Lower leg skin (tissue), 3 donors: ENCODE results near the gene RENBP.

Experiments
- POLR2A ChIP-seq, 2 donors: fragments of 450-650 bp; IDR thresholded peaks; one replicate each; pipeline ENCODE4 v1.6.1; 2016 to 2017; ENCODE audit warnings: antibody characterized with exemption in 2 of 2, mild to moderate bottlenecking in 1 of 2, moderate library complexity in 1 of 2
- TF ChIP-seq, protein P1 (sequence below), 3 donors: fragments of 450-650 bp; IDR thresholded peaks; one replicate each; pipeline ENCODE4 v1.5.1; 2016; ENCODE audit warnings: antibody characterized with exemption in 3 of 3, mild to moderate bottlenecking in 3 of 3, moderate library complexity in 2 of 3

DNA sequence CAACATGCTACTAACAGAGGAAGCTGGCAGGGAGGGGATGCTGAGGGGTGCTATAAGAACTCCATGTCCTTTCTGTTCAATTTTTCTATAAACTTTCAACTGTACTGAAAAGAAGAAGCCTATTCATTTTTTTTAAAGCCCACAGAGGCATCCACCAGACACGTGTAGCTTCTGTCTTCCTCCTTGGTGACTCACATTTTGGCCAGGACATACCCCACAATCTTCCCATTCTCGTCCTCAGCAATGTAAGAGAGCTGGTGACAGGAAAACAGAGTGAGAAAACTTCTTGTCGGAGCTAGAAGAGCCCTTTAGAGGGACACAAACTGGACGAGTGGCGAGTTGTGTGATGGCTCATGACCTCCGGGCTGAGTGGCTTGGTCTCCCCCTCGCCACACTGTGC lies 10.7 kb downstream of the RENBP start:
- TF ChIP-seq, protein P1, sequence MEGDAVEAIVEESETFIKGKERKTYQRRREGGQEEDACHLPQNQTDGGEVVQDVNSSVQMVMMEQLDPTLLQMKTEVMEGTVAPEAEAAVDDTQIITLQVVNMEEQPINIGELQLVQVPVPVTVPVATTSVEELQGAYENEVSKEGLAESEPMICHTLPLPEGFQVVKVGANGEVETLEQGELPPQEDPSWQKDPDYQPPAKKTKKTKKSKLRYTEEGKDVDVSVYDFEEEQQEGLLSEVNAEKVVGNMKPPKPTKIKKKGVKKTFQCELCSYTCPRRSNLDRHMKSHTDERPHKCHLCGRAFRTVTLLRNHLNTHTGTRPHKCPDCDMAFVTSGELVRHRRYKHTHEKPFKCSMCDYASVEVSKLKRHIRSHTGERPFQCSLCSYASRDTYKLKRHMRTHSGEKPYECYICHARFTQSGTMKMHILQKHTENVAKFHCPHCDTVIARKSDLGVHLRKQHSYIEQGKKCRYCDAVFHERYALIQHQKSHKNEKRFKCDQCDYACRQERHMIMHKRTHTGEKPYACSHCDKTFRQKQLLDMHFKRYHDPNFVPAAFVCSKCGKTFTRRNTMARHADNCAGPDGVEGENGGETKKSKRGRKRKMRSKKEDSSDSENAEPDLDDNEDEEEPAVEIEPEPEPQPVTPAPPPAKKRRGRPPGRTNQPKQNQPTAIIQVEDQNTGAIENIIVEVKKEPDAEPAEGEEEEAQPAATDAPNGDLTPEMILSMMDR (IDR thresholded peaks at IDR 0.05): no peak
- no peak for TF ChIP-seq POLR2A (IDR thresholded peaks at IDR 0.05)
